ENCODE measurements around the gene LHPP. TPM values are rescaled to one million over a fixed set of nuclear protein-coding genes. Genes with fewer than 3 reads are reported as not detected.

The LHPP gene
- total and polyA plus RNA-seq, 2 experiments from 2014 or later, result 27.4 to 40.2 TPM

DNA sequence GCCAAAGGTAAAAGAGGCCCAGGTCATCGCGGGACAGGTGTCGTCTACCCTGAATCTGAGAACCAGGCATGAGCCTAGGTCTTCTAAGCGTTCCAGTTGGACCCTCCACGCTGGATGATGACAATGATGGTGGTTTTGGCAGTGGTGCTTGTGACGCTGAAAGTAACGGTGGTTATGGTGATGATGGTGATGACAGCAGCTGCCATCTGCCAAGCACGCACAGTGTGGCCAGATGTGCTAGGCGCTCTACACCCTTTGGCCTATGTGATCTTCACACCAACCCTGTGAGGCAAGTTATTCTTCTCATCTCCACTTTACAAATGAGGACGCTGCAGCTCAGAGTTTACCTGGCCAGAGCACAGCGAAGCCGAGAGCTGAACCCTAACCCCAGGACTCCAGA is 188.6 kb downstream of the LHPP start:
- H3K27me3 Mint-ChIP-seq (ENCODE audit: insufficient read depth, low read depth, poor library complexity), result peaks cover 5% of the 10 kb centered on the region
- no peaks in the 10 kb centered on the region for H4K20me1 ChIP-seq (replicated peaks; ENCODE audit: insufficient read depth)
- H3K4me3 ChIP-seq, result no peak overlapping the region
- no peaks in the 10 kb centered on the region for H3K36me3 ChIP-seq (ENCODE audit: insufficient read depth)
- H3K9me3 Mint-ChIP-seq, result no peaks in the 10 kb centered on the region; the same call in 2 of the 3 replicates
- TF ChIP-seq, protein P1, sequence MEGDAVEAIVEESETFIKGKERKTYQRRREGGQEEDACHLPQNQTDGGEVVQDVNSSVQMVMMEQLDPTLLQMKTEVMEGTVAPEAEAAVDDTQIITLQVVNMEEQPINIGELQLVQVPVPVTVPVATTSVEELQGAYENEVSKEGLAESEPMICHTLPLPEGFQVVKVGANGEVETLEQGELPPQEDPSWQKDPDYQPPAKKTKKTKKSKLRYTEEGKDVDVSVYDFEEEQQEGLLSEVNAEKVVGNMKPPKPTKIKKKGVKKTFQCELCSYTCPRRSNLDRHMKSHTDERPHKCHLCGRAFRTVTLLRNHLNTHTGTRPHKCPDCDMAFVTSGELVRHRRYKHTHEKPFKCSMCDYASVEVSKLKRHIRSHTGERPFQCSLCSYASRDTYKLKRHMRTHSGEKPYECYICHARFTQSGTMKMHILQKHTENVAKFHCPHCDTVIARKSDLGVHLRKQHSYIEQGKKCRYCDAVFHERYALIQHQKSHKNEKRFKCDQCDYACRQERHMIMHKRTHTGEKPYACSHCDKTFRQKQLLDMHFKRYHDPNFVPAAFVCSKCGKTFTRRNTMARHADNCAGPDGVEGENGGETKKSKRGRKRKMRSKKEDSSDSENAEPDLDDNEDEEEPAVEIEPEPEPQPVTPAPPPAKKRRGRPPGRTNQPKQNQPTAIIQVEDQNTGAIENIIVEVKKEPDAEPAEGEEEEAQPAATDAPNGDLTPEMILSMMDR (conservative IDR thresholded peaks at IDR 0.05; ENCODE audit: low read depth in 2 of 2), result no peak
- TF ChIP-seq CREB1 (CRISPR knock-in tag; IDR thresholded peaks at IDR 0.05; ENCODE audit: low read depth) (no peak), JUNB (IDR thresholded peaks at IDR 0.05; ENCODE audit: unreplicated experiment) (no peak), POLR2AphosphoS5 (IDR thresholded peaks at IDR 0.05; ENCODE audit: low read depth) (no peak)
- peaks cover 44% of the 10 kb centered on the region for H3K4me1 Mint-ChIP-seq
- no peak overlapping the region for H2AFZ ChIP-seq
- peak overlapping the region; percentile 4; the same call in 1 of the 3 replicates for H3K4me3 Mint-ChIP-seq
- peaks cover 13% of the 10 kb centered on the region for H3K4me1 ChIP-seq (ENCODE audit: insufficient read depth)
- peak overlapping the region; percentile 93 for H3K27ac Mint-ChIP-seq
- peak overlapping the region; percentile 49 for H3K4me2 ChIP-seq
- no peaks in the 10 kb centered on the region for H3K79me2 ChIP-seq (replicated peaks; ENCODE audit: insufficient read depth)
- H3K9me2 ChIP-seq (ENCODE audit: insufficient read depth), result no peaks in the 10 kb centered on the region
- DNase-seq (ENCODE audit: low spot score) (no peak), ATAC-seq (peak; percentile 20)
- no peaks in the 10 kb centered on the region for H3F3A ChIP-seq (replicated peaks; ENCODE audit: low read depth)
- H3K27me3 ChIP-seq (ENCODE audit: insufficient read depth), result no peaks in the 10 kb centered on the region
- H3K27ac ChIP-seq (ENCODE audit: low read depth), result 0 out of 2 replicates have a peak overlapping the region, but pooled peaks have one; percentile 78
- no peaks in the 10 kb centered on the region for H3K36me3 Mint-ChIP-seq (ENCODE audit: low read depth)

DNA sequence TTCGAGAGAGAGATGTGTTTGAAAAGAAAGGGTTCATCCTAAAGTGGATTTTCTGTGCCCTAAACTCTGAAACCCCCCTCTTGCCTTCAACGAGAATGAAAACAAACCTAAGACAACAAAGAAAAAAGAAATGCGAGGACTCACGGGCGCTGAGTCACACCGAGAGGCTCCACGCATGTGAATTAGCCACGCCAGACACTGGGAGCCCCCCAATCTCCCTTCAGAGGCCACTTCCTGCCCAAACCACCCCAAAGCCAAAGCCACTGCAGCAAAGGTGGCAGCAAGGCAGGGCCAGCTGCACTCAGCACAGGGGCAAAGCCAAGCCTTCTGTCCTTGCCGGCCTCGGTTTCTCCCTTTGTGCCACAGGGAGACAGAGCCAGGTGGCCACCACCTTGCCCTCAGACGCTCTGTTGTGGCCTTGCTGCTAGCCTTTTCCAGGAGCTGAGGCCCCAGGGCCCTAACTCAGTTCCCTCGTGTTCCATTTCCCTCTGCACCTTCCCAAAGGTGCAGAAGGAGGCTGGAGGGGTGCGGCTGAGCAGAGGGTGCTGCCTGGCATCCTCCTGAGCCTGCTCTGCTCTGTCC is 189.3 kb downstream of the LHPP start:
- no peaks in the 10 kb centered on the region for H4K20me1 ChIP-seq (replicated peaks; ENCODE audit: insufficient read depth)
- ATAC-seq (peak; percentile 22), DNase-seq (ENCODE audit: low spot score) (peak; percentile 47)
- Mint-ChIP-seq H3K27ac (peak overlapping the region; percentile 93), H3K4me3 (peak overlapping the region; percentile 4; the same call in 1 of the 3 replicates), H3K4me1 (peaks cover 44% of the 10 kb centered on the region), H3K36me3 (ENCODE audit: low read depth) (no peaks in the 10 kb centered on the region), H3K9me3 (no peaks in the 10 kb centered on the region; the same call in 2 of the 3 replicates), H3K27me3 (ENCODE audit: insufficient read depth, low read depth, poor library complexity) (peaks cover 5% of the 10 kb centered on the region)
- H3K36me3 ChIP-seq (ENCODE audit: insufficient read depth), result no peaks in the 10 kb centered on the region
- no peak overlapping the region for H2AFZ ChIP-seq
- H3F3A ChIP-seq (replicated peaks; ENCODE audit: low read depth), result no peaks in the 10 kb centered on the region
- peaks cover 13% of the 10 kb centered on the region for H3K4me1 ChIP-seq (ENCODE audit: insufficient read depth)
- H3K79me2 ChIP-seq (replicated peaks; ENCODE audit: insufficient read depth), result no peaks in the 10 kb centered on the region
- H3K4me3 ChIP-seq, result no peak overlapping the region
- peak overlapping the region; percentile 78; the same call in 1 of the 2 replicates for H3K27ac ChIP-seq (ENCODE audit: low read depth)
- H3K9me2 ChIP-seq (ENCODE audit: insufficient read depth), result no peaks in the 10 kb centered on the region
- H3K4me2 ChIP-seq, result peak overlapping the region; percentile 49
- no peaks in the 10 kb centered on the region for H3K27me3 ChIP-seq (ENCODE audit: insufficient read depth)
- TF ChIP-seq STAT1 (IDR thresholded peaks at IDR 0.05; ENCODE audit: unreplicated experiment), result no peak
- no peak for TF ChIP-seq EZH2phosphoT487 (IDR thresholded peaks at IDR 0.05; ENCODE audit: unreplicated experiment)
- TF ChIP-seq, protein P2, sequence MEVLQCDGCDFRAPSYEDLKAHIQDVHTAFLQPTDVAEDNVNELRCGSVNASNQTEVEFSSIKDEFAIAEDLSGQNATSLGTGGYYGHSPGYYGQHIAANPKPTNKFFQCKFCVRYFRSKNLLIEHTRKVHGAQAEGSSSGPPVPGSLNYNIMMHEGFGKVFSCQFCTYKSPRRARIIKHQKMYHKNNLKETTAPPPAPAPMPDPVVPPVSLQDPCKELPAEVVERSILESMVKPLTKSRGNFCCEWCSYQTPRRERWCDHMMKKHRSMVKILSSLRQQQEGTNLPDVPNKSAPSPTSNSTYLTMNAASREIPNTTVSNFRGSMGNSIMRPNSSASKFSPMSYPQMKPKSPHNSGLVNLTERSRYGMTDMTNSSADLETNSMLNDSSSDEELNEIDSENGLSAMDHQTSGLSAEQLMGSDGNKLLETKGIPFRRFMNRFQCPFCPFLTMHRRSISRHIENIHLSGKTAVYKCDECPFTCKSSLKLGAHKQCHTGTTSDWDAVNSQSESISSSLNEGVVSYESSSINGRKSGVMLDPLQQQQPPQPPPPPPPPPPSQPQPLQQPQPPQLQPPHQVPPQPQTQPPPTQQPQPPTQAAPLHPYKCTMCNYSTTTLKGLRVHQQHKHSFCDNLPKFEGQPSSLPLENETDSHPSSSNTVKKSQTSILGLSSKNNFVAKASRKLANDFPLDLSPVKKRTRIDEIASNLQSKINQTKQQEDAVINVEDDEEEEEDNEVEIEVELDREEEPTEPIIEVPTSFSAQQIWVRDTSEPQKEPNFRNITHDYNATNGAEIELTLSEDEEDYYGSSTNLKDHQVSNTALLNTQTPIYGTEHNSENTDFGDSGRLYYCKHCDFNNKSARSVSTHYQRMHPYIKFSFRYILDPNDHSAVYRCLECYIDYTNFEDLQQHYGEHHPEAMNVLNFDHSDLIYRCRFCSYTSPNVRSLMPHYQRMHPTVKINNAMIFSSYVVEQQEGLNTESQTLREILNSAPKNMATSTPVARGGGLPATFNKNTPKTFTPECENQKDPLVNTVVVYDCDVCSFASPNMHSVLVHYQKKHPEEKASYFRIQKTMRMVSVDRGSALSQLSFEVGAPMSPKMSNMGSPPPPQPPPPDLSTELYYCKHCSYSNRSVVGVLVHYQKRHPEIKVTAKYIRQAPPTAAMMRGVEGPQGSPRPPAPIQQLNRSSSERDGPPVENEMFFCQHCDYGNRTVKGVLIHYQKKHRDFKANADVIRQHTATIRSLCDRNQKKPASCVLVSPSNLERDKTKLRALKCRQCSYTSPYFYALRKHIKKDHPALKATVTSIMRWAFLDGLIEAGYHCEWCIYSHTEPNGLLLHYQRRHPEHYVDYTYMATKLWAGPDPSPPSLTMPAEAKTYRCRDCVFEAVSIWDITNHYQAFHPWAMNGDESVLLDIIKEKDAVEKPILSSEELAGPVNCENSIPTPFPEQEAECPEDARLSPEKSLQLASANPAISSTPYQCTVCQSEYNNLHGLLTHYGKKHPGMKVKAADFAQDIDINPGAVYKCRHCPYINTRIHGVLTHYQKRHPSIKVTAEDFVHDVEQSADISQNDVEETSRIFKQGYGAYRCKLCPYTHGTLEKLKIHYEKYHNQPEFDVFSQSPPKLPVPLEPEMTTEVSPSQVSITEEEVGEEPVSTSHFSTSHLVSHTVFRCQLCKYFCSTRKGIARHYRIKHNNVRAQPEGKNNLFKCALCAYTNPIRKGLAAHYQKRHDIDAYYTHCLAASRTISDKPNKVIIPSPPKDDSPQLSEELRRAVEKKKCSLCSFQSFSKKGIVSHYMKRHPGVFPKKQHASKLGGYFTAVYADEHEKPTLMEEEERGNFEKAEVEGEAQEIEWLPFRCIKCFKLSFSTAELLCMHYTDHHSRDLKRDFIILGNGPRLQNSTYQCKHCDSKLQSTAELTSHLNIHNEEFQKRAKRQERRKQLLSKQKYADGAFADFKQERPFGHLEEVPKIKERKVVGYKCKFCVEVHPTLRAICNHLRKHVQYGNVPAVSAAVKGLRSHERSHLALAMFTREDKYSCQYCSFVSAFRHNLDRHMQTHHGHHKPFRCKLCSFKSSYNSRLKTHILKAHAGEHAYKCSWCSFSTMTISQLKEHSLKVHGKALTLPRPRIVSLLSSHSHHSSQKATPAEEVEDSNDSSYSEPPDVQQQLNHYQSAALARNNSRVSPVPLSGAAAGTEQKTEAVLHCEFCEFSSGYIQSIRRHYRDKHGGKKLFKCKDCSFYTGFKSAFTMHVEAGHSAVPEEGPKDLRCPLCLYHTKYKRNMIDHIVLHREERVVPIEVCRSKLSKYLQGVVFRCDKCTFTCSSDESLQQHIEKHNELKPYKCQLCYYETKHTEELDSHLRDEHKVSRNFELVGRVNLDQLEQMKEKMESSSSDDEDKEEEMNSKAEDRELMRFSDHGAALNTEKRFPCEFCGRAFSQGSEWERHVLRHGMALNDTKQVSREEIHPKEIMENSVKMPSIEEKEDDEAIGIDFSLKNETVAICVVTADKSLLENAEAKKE (CRISPR knock-in tag; IDR thresholded peaks at IDR 0.05), result no peak
- TF ChIP-seq ZNF331 (CRISPR knock-in tag; IDR thresholded peaks at IDR 0.05; ENCODE audit: low read depth), result no peak
- TF ChIP-seq, protein P1 (conservative IDR thresholded peaks at IDR 0.05; ENCODE audit: low read depth in 2 of 2), result no peak
- no peak for TF ChIP-seq ZNF114 (CRISPR knock-in tag; IDR thresholded peaks at IDR 0.05)

Data from GM23338 (cell line).